Smooth muscle cell (in vitro differentiated cells): ENCODE results near the gene SLC2A2. TPM values are rescaled to one million over a fixed set of nuclear protein-coding genes. Genes with fewer than 3 reads are reported as not detected.

ENCODE experiments used
- DNase-seq: peaks from one replicate; lab custom pipeline; 2025; ENCODE audit not compliant: unreplicated experiment; lab: John Stamatoyannopoulos, UW
- H2AFZ ChIP-seq: fragments of 200-600 bp; sonication (generic); 2 replicates; pipeline ENCODE4 v1.6.0; 2016; ENCODE audit warnings: antibody characterized with exemption, low read depth, mild to moderate bottlenecking
- H3F3A ChIP-seq: fragments of 200-600 bp; sonication (generic); 2 replicates; pipeline ENCODE4 v1.6.0; 2017; ENCODE audit warnings: antibody characterized with exemption, low read depth
- H3K27ac ChIP-seq: fragments of 200-600 bp; sonication (generic); 2 replicates; pipeline ENCODE4 v1.5.1; 2016; ENCODE audit warnings: low read depth, mild to moderate bottlenecking
- H3K27me3 ChIP-seq: fragments of 200-600 bp; sonication (generic); 2 replicates; pipeline ENCODE4 v1.6.1; 2016; ENCODE audit warnings: low read depth, mild to moderate bottlenecking
- H3K36me3 ChIP-seq: fragments of 200-600 bp; sonication (generic); 2 replicates; pipeline ENCODE4 v1.5.1; 2016; ENCODE audit warnings: low read depth
- H3K4me1 ChIP-seq: fragments of 200-600 bp; sonication (generic); 2 replicates; pipeline ENCODE4 v1.5.1; 2016; ENCODE audit warnings: low read depth
- H3K4me2 ChIP-seq: fragments of 200-600 bp; sonication (generic); 2 replicates; pipeline ENCODE4 v1.6.0; 2016; ENCODE audit warnings: mild to moderate bottlenecking
- H3K4me3 ChIP-seq: fragments of 200-600 bp; sonication (generic); 2 replicates; pipeline ENCODE4 v1.5.1; 2016; ENCODE audit warnings: mild to moderate bottlenecking
- H3K79me2 ChIP-seq: fragments of 200-600 bp; sonication (generic); 2 replicates; pipeline ENCODE4 v1.6.0; 2016; ENCODE audit warnings: low read depth, mild to moderate bottlenecking
- H3K9ac ChIP-seq: fragments of 200-600 bp; sonication (generic); 2 replicates; pipeline ENCODE4 v1.6.0; 2016; ENCODE audit warnings: low read depth
- H3K9me3 ChIP-seq: fragments of 200-600 bp; sonication (generic); replicated peaks from 2 replicates; pipeline ENCODE4 v1.5.1; 2016; ENCODE audit warnings: low read depth
- H4K20me1 ChIP-seq: fragments of 200-600 bp; sonication (generic); 2 replicates; pipeline ENCODE4 v1.6.0; 2016; ENCODE audit warnings: low read depth
- WGBS: methylation state at CpG from one replicate; pipeline ENCODE4 v1.1.7; 2016; ENCODE audit warnings: low lambda C conversion rate; 5-methylcytosine and 5-hydroxymethylcytosine counted together
- polyA plus RNA-seq: library from polyadenylated mRNA; unstranded; fragments of >200 nt; fragmentation: Nextera tagmentation; extraction: Ambion mirVana; gene quantifications from 2 replicates; pipeline ENCODE4 v1.2.1, GENCODE V29; 2016
- total RNA-seq: library from RNA; depleted of rRNA; stranded (reverse); fragments of >200 nt; gene quantifications from 2 replicates; pipeline ENCODE4 v1.2.3, GENCODE V29; 2014
- TF ChIP-seq, protein P1 (sequence below): fragments of 200-600 bp; sonication (generic); IDR thresholded peaks from 2 replicates; pipeline ENCODE4 v1.5.1; 2017; ENCODE audit warnings: borderline replicate concordance, mild to moderate bottlenecking, antibody characterized with exemption; ENCODE audit not compliant: insufficient read depth, poor library complexity, severe bottlenecking

The SLC2A2 gene
- total and polyA plus RNA-seq, 2 experiments from 2014 or later: not detected

DNA sequence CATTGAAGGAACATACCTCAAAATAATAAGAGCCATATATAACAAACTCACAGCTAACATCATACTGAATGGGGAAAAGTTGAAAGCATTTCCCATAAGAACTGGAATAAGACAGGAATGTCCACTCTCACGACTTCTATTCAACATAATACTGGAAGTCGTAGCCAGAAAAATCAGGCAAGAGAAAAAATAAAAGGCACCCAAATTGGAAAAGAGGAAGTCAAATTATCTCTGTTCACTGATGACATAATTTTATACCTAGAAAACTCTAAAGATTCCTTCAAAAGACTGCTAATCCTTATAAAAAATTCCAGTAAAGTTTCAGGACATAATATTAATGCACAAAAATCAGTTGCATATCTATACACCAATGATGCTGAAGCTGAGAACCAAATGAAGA lies 34.9 kb downstream of the SLC2A2 start:
- no peaks in the 10 kb centered on the region for H3K4me1 ChIP-seq
- WGBS: 98% methylated on average over 2 of the region's 2 CpGs
- TF ChIP-seq, protein P1, sequence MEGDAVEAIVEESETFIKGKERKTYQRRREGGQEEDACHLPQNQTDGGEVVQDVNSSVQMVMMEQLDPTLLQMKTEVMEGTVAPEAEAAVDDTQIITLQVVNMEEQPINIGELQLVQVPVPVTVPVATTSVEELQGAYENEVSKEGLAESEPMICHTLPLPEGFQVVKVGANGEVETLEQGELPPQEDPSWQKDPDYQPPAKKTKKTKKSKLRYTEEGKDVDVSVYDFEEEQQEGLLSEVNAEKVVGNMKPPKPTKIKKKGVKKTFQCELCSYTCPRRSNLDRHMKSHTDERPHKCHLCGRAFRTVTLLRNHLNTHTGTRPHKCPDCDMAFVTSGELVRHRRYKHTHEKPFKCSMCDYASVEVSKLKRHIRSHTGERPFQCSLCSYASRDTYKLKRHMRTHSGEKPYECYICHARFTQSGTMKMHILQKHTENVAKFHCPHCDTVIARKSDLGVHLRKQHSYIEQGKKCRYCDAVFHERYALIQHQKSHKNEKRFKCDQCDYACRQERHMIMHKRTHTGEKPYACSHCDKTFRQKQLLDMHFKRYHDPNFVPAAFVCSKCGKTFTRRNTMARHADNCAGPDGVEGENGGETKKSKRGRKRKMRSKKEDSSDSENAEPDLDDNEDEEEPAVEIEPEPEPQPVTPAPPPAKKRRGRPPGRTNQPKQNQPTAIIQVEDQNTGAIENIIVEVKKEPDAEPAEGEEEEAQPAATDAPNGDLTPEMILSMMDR: no peak

DNA sequence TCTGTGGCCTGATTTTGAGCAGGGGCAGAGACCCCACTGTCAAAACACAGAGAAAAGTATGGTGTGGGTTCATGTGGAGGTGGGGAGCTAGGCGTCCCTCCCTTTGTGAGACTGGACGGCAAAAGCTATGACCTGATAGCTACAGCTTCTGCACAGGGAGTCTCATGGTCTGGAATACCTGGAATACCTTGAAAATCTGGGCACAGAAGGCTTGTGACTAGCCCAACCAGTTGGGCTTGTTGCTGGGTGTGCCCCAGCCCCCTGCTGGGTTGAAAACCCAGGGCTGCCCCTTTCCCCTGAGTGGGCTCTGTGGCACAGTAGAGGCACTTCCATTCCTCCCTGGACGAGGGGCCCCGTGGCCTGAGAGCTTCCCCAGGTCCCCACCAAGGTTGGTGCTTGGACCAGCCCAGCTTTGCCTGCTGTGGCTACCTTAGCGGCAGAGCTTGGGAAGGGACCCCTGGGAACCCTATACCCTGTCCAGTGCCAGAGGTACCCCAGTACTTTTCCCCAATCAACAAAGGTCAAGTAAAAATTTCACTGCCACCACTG lies 37.3 kb downstream of the SLC2A2 start:
- Histone ChIP-seq H3K9me3 (no peaks in the 10 kb centered on the region), H3K27ac (no peak overlapping the region), H3K4me1 (no peaks in the 10 kb centered on the region), H3K9ac (no peak overlapping the region), H3K36me3 (no peaks in the 10 kb centered on the region), H3K27me3 (no peaks in the 10 kb centered on the region), H4K20me1 (no peaks in the 10 kb centered on the region), H3K79me2 (no peaks in the 10 kb centered on the region), H3K4me2 (no peak overlapping the region), H3K4me3 (no peak overlapping the region), H2AFZ (no peak overlapping the region), H3F3A (no peaks in the 10 kb centered on the region)
- WGBS: 97% methylated on average over 5 of the region's 5 CpGs
- TF ChIP-seq, protein P1: no peak
- no peak for DNase-seq

More for the DNA sequence above, 34.9 kb downstream of the SLC2A2 start:
- DNase-seq: no peak
- H2AFZ ChIP-seq: no peak overlapping the region
- no peaks in the 10 kb centered on the region for H3K9me3 ChIP-seq
- no peaks in the 10 kb centered on the region for H4K20me1 ChIP-seq
- H3F3A ChIP-seq: no peaks in the 10 kb centered on the region
- H3K36me3 ChIP-seq: no peaks in the 10 kb centered on the region
- H3K79me2 ChIP-seq: no peaks in the 10 kb centered on the region
- no peak overlapping the region for H3K4me2 ChIP-seq
- H3K27ac ChIP-seq: no peak overlapping the region
- no peaks in the 10 kb centered on the region for H3K27me3 ChIP-seq
- no peak overlapping the region for H3K4me3 ChIP-seq
- H3K9ac ChIP-seq: no peak overlapping the region

DNA sequence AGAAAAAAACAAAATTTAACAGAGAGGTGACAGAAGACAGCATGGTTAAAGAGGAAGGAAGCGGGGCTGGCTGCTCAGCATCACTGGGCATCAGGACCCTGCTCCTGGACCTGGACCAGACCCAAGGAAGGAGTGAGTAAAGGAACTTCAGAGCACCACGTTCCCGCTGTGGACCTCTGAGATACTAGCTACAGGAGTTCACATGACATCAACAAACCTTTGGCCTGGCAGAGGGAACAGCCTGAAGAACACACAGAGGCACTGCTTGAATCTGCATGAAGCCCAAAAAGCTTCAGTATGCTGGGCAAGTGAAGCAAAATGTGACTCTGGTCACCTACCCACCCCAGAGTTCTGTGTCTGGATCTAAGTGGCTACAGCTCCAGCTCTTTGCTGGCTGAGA lies 38.1 kb downstream of the SLC2A2 start:
- no peak for DNase-seq
- H3K4me3 ChIP-seq: no peak overlapping the region
- H3F3A ChIP-seq: no peaks in the 10 kb centered on the region
- no peak overlapping the region for H3K9ac ChIP-seq
- H3K4me2 ChIP-seq: no peak overlapping the region
- H4K20me1 ChIP-seq: no peaks in the 10 kb centered on the region
- H3K36me3 ChIP-seq: no peaks in the 10 kb centered on the region
- H3K4me1 ChIP-seq: no peaks in the 10 kb centered on the region
- H3K79me2 ChIP-seq: no peaks in the 10 kb centered on the region
- TF ChIP-seq, protein P1: no peak
- no peak overlapping the region for H2AFZ ChIP-seq
- H3K27me3 ChIP-seq: no peaks in the 10 kb centered on the region
- H3K9me3 ChIP-seq: no peaks in the 10 kb centered on the region
- no peak overlapping the region for H3K27ac ChIP-seq
- 97% methylated on average over 3 of the region's 3 CpGs for WGBS

DNA sequence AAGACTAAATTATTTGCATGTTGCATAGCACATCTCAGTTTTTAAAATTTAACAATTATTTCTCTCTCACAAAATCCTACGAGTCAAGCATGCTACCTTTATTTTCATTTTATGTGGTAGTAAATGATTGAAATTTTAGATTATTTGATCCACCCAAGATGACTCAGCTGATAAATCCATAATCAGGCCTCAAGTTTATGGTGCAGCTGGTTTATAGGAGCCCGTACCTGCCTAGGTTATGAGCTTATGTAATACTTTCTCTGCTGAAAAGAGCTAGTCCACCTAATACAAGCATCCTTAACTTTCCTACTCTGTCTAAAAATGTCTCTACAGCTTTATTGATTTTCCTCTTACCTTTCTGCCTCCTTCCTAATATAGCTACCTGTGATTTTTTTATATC lies 41.2 kb downstream of the SLC2A2 start:
- H2AFZ ChIP-seq: no peak overlapping the region
- no peaks in the 10 kb centered on the region for H3F3A ChIP-seq
- H3K9me3 ChIP-seq: no peaks in the 10 kb centered on the region
- H3K27me3 ChIP-seq: no peaks in the 10 kb centered on the region
- WGBS: 91% methylated on average over 2 of the region's 2 CpGs
- H3K4me2 ChIP-seq: no peak overlapping the region
- H4K20me1 ChIP-seq: no peaks in the 10 kb centered on the region
- no peaks in the 10 kb centered on the region for H3K36me3 ChIP-seq
- DNase-seq: no peak
- no peak overlapping the region for H3K27ac ChIP-seq
- H3K4me1 ChIP-seq: no peaks in the 10 kb centered on the region
- TF ChIP-seq, protein P1: no peak
- H3K4me3 ChIP-seq: no peak overlapping the region
- no peaks in the 10 kb centered on the region for H3K79me2 ChIP-seq
- H3K9ac ChIP-seq: no peak overlapping the region
